NCI-H2107 (cell line): ENCODE data around the gene CAPZB.
"Not testable (repeated sequence)": the region's sequence is repeated elsewhere in the genome, so short reads cannot be mapped to it uniquely, and the experiment has no call there.

ENCODE experiments used
- DNase-seq: peaks from one replicate; lab custom pipeline; 2025; lab: John Stamatoyannopoulos, UW

The CAPZB gene

DNA sequence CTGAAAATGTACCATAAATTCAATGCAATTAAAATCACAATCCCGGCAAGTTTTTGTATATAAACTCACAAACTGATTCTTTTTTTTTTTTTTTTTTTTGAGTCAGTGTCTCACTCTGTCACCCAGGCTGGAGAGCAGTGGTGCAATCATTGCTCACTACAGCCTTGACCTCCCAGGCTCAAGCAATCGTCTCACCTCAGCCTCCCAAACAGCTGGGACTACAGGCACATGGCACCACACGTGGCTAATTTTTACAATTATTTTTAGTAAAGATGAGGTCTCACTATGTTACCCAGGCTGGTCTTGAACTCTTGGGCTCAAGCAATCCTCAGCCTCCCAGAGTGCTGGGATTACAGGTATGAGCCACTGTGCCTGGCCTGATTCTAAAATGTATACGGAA is 12.1 kb upstream of the CAPZB start:
- DNase-seq = not testable (repeated sequence)

DNA sequence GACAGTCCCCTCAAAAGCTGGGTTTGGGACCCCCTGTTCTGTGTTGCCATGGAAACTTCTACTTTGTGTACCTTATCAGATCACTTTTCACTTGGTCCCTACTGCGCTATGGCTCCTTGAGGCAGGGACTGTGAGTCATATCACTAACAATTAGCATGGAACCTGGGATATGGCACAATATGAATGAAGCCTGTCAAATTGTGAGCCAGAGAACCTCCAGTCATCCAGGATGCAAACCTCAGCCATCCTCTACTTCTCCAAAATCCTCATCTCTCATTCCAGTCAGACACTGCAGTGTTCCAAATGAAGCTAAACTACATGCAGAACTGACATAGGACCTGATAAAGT is 11.2 kb upstream of the CAPZB start:
- DNase-seq = no peak

- no peak for DNase-seq
Observed at GRCh38 chr1:19495799-19496526, 10.6 kb upstream of the CAPZB start.

GRCh38 chr1:19495000-19495656 is 9.8 kb upstream of the CAPZB start:
- DNase-seq = no peak

- no peak for DNase-seq
Observed at GRCh38 chr1:19493547-19493946, 8.2 kb upstream of the CAPZB start.

GRCh38 chr1:19489996-19490395 is 4.7 kb upstream of the CAPZB start:
- no peak for DNase-seq

- no peak for DNase-seq
Observed at GRCh38 chr1:19488136-19488535, 2.8 kb upstream of the CAPZB start.

DNA sequence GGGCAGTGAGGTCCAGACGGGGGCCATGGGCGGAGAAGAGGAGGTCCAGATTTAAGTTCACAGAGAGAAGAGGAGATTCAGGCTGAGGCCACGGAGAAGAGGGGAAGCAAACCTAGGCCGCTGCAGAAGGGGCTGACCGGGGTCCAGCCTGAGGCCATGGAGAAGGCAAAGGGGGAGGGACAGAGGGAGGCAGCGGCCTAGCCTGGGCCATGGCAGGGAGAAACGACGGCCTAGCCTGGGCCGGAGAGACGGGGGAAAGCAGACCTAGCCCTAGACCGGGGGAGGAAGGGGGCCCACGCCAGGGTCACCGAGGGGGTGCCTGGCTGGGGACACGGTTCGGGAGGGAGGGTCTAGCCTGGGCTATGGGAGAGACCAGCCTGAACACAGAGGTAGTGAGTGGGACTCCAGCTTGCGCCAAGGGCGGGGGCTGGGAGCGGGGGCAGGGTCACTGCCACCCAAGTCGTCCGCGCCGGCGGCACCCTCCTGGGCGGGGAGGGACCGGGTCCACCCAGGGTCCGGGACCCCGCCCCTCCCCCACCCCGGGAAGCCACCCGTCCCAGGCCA is 459 bp downstream of the CAPZB start:
- no peak for DNase-seq

DNA sequence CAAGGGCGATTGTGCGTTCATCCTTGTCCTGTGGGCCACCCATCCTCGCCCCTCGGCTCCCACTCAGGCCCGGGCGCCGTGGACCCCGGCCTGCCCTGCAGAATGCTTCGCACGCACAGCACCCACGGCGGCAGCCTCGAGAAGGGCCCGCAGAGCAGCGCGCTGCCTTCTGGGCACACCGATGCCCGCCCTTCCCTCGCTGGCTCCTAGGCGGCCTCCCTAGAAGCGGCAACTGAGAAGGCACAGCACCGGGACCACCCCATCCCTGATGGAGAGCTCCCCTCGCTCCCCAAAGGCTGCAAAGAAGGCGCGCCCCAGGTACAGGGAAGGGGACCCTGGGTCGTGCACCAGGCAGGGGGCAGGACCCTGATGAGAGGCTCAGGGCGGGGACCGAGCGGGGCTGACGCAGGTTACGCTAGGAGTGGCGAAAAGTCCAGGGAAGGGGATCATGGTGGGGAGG is 971 bp downstream of the CAPZB start:
- DNase-seq = no peak

GRCh38 chr1:19483691-19484090 is 1.6 kb downstream of the CAPZB start:
- no peak for DNase-seq

GRCh38 chr1:19483261-19483660 is 2.1 kb downstream of the CAPZB start:
- no peak for DNase-seq

DNA sequence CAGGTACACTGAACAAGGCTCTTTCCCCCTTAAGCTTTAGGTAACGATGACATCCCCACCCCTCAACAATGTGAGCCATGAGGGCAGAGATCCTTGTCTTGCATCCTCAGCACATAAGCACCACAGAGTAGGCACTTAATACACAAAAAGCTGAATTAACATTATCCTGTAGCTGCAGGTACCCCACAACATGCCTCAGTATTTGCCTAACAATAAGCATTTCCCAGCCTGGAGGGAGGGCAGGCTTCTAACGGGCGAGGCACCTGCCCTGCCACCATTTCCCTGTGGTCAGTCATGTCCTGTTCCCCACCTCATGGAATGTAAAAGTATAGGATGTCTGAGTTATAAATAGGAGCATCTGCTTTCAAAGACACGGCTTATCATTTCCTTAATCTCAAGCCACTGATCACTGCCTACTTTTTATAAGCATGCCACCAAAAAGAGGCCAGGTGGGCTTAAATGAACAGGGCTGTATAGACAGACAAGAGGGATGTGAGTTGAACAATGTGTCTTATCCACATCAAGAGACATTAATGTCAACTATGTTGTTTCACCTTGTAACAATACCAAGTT is 3.4 kb downstream of the CAPZB start:
- DNase-seq = no peak

DNA sequence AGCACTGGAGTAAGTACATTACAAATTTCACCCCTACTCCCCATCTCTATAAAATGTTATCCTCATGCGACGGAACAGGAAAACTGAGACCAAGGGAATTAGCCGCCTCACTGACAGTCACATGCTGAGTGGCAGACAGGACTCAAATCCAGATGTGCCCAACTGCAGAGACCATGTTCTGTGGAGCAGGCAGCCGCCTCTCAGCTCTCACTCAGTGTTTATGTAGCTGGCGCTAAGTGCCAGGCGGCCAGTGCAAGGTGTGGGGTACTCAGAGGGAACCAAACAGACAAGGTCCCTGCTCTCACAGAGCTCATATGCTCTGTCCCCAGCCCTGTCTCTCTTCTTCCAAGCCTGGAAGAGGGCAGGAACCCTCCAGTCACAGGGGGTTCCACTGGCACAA is 5.1 kb downstream of the CAPZB start:
- no peak for DNase-seq

GRCh38 chr1:19479351-19480120 is 5.8 kb downstream of the CAPZB start:
- DNase-seq = no peak

- DNase-seq = no peak
Observed at GRCh38 chr1:19478322-19478721, 7.0 kb downstream of the CAPZB start.

DNA sequence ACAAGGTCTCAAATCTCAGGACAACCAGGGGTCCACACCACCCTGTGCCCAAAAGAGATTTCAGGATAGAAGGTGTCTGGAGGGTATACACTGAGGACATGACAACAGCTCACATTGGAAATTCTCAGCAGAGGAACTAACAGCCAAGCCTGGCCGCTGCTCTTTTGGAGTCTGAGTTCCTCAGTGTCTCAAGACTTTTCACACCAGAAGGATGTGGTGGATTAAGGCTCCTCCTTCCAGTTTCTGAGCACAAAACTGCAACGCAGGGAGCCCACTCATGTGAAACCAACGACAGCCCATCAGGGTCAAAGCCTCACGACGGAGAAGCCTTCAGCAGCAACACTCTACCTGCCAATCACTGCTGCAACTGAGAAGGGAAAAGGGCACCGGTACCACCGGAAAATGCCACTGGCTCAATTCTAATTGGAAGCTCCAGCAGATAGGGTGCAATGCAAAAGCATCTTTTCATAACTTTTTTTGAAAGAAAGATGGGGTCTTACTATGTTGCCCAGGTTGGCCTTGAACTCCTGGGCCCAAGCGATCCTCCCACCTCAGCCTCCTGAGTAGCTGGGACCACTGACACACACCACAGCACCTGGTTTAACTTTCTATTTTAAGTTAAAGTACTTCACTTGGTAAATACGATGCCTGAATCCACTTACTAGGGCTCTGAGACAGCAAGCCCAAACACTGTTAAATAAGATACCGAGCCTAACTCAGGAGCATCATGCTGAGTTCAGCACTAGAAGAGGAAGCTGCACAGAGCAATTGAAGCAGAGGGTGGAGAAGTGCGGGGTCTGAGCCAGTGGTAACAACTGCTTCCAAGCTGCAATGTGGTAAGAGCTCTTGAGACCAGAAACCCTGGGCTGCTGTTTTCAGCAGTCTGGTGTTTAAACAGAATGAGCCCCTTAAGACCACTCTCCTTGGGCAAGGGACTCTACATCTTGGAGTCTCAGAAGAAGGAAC is 7.8 kb downstream of the CAPZB start:
- no peak for DNase-seq

DNA sequence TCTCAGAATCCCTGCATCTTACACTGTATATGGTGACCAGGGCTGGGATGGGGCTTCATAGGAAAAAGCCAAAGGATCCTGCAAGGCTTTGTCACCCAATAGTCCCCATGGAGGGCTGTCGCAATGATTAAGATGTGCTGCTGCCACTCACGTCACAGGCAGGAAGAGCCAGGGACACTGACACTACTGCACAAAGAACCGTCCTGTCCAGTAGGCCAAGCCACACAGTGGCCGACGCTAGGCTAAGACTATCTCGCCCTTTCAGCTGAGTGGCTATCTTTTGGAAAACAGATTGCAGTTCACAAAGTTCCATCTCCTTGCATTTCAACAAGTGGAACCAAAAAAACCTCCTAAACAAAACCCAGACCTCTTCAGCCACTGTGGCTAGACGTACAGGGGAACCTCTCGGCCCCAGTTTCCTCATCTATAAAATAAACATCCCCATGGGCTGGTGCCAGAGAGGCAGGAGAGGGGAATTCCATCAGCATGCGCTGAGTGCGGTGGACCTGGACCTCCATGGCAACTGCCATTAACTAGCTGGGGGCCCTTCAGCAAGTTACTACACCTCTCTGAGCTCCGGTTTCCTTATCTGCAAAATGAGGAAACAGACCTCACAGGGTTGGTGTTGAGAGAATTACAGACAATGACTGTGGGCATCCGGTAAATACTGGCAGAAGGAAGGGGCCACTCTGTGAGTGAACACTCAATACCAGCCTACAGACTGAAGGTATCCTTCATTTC is 8.7 kb downstream of the CAPZB start:
- no peak for DNase-seq

DNA sequence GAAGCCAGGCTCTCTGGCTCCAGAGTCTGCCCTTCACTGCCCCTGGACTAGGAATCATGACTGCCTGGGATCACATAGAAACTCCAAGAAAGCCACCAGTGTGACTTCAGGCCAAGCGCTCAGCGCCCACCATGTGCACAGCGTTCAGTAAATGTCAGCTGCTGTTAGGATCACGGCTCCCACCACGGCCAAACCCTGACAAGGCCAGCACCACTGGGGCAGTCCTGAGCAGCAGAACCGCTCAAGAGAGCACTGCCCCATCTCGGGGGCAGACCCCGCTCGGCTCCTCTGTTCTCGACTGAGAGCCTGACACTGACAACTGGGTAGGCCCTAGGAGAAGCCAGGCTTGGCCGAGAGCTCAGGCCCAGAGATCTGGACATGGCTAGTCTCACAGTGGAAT is 10.0 kb downstream of the CAPZB start:
- no peak for DNase-seq

DNA sequence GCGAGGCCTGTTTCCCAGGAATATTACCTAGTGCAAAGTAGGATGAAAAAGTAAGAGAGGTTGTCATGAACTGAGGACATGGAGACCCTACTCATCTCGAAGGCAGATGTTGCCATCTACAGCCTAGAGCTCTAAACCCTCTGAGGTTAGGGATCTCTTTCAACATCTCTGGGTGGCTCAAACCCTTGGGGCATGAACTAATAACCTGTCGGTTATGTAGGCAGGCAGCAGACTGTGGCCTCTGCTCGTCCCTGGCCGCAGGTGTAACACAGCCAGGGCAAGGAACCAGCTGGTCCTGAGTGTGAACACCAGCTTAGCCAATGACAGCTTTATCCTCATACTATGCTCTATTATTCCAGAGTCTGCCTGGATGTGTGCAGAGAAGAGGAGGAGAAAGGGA is 13.2 kb downstream of the CAPZB start:
- no peak for DNase-seq

- DNase-seq = no peak
Observed at GRCh38 chr1:19469004-19469403, 16.3 kb downstream of the CAPZB start.
